ENCODE data around the gene TEC. TPM values are rescaled to one million over a fixed set of nuclear protein-coding genes. Genes with fewer than 3 reads are reported as not detected.
A peak's percentile ranks its signal among the peaks of the same experiment; 100 is the strongest.
"Not testable (repeated sequence)": the region's sequence is repeated elsewhere in the genome, so short reads cannot be mapped to it uniquely, and the experiment has no call there.

Gene TEC
- 1 to 10 TPM in 4 of 7 donors, under 1 TPM in 3; 0.43 to 4.0 (median 1.4) TPM for total RNA-seq
- 1 to 10 TPM in 1 of 2 donors, under 1 TPM in 1; 0.67 to 1.5 TPM for polyA plus RNA-seq
- long read RNA-seq, donor 1 = 0 reads
- long read RNA-seq, donor 2 = 0 reads
- long read RNA-seq, donor 3 = 0 reads

DNA sequence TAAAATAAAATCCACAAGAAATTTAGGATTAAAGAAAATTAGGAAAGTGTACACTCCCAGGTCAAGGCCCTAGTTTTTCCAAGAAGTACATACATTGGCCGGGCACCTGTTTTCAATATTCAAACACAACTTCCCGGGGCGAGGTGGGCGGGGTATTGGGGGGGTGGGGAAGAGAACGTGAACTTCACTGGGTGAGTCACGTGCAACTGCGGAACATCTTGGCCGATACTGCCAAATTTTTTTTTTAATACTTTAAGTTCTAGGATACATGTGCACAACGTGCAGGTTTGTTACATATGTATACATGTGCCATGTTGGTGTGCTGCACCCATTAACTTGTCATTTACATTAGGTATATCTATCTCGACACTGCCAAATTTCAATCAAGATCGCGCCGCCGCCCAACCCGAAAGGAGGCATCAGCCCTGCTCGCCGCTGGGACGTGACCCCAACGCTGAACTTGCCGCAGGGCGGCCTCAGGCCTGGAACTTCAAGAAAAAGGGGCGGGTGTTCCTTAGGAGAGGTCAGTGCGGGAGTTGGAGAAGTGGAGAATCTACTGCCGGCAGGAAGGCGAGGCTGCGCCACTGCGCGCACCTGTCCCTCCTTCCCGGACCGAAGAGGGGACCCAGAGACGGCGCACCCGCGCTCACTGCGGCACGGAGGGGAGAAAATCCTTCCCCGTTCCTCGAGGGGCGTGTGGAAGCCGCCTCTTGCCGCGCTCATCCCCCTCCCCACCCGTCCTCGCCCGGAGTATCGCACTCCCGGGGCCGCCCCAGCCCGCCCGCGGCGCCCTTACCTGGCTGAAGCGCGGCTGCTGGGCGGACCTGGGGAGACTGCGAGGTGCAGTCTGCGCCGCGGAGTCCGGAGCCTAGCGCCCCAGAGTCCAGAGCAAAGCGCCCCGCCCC is at the start of gene TEC:
TEC (minus strand) TSS at position 883 of the 905 bp plus-strand sequence. CDS start 41,224 bp downstream, outside the sequence.
- Histone ChIP-seq H3K27me3 (no peaks in the 10 kb centered on the region), H3K9me3 (no peaks in the 10 kb centered on the region), H3K36me3 (no peaks in the 10 kb centered on the region), H3K4me1 (ENCODE audit: insufficient read depth) (peaks cover 1% of the 10 kb centered on the region), H3K4me3 (peak within 1 kb of the TSS; percentile 80), H3K27ac (peak within 1 kb of the TSS; percentile 15 to 62)
- TF ChIP-seq POLR2A (IDR thresholded peaks at IDR 0.05) = no peak
- TF ChIP-seq EP300 (IDR thresholded peaks at IDR 0.05) = no peak
- TF ChIP-seq, protein P1, sequence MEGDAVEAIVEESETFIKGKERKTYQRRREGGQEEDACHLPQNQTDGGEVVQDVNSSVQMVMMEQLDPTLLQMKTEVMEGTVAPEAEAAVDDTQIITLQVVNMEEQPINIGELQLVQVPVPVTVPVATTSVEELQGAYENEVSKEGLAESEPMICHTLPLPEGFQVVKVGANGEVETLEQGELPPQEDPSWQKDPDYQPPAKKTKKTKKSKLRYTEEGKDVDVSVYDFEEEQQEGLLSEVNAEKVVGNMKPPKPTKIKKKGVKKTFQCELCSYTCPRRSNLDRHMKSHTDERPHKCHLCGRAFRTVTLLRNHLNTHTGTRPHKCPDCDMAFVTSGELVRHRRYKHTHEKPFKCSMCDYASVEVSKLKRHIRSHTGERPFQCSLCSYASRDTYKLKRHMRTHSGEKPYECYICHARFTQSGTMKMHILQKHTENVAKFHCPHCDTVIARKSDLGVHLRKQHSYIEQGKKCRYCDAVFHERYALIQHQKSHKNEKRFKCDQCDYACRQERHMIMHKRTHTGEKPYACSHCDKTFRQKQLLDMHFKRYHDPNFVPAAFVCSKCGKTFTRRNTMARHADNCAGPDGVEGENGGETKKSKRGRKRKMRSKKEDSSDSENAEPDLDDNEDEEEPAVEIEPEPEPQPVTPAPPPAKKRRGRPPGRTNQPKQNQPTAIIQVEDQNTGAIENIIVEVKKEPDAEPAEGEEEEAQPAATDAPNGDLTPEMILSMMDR (IDR thresholded peaks at IDR 0.05) = no peak
- DNase-seq = peak in 3 of 5 donors; percentile 20 to 53 (median 26)
- 1 to 2% (median 2%) methylated on average over 58 to 62 of the region's 63 CpGs for WGBS, 3 donors
- intact Hi-C loops (cut with DNase I) = no loop called here

DNA sequence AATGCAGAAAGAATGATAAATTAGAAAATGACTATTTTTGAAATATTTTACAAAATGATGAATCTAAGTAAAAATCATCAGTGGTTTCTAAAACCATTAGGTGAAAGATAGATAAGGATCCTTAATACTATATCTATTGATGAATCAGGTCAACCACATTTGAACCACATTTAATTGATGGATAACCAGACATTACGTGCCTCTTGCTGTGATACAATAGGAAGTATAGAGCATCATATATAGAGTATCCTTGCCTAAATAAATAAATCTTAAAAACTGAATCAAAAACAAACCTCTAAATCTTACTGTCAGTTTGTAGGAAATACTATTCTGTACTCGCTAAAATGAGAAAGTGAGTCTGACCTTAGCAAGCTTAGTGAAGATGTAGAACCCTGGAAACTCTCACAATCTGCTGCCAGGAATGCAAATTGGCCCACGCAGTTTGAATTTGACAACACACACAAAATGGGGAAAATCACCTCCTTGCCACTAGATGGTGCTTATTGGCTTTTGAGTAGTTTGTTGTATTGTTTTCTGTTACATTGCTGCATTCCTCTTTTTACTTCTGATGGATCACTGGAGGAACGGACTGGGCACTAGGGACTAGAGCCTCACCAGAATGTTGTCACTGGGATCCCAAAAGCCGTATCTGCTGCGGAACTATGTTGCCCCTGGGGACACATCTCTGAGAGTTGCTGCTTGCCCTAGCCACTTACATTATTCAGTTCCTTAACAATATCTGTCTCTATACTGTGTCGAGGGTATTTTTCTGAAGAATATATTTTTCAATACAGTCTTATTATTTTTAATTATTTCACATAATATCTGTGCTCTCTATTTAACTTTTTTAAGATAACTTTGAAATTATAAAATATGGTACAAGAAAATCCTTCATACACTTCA is 46.3 kb upstream of the TEC start:
- Histone ChIP-seq H3K27ac (no peak overlapping the region), H3K27me3 (no peaks in the 10 kb centered on the region), H3K4me3 (no peak overlapping the region), H3K36me3 (no peaks in the 10 kb centered on the region), H3K4me1 (ENCODE audit: insufficient read depth) (no peaks in the 10 kb centered on the region), H3K9me3 (no peaks in the 10 kb centered on the region)
- DNase-seq = no peak
- intact Hi-C loops (cut with DNase I) = no loop called here
- TF ChIP-seq, protein P1 (IDR thresholded peaks at IDR 0.05) = peak in 2 of 3 donors; percentile 13 to 25
- TF ChIP-seq EP300 (IDR thresholded peaks at IDR 0.05) = no peak
- WGBS, 3 donors = 34 to 39% (median 38%) methylated on average over 7 of the region's 7 CpGs

DNA sequence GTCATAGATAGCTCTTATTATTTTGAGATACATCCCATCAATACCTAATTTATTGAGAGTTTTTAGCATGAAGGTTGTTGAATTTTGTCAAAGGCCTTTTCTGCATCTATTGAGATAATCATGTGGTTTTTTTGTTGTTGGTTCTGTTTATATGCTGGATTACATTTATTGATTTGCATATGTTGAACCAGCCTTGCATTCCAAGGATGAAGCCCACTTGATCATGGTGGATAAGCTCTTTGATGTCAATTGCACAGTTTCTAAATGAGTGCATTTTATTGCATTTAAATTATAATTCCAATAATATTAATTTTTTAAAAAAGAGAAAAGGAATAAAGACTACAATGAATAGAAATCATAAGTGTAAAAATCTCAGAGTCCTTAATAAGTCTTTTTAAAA is 45.1 kb upstream of the TEC start:
- intact Hi-C loops (cut with DNase I); H3K36me3 ChIP-seq; H3K27me3 ChIP-seq; H3K9me3 ChIP-seq; DNase-seq; H3K4me3 ChIP-seq; H3K4me1 ChIP-seq (ENCODE audit: insufficient read depth); H3K27ac ChIP-seq: not testable (repeated sequence)

DNA sequence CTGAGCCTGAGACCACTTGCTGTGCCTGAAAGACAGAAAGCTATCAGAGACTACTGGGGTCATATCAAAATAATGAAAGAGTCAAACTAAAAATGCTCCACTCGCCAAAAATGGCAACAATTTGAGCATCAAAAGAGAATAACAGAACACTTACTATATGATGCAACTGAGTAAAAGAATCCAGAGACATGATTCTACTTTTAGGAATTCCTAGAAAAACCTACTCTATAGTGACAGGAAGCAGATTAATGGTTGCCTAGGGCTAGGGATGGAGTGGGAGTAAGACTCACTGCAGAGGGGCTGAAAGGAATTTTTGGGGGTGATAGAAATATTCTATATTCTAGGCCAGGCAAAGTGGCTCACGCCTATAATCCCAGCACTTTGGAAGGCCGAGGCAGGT is 42.3 kb upstream of the TEC start:
- no peaks in the 10 kb centered on the region for H3K9me3 ChIP-seq
- DNase-seq = no peak
- H3K4me1 ChIP-seq (ENCODE audit: insufficient read depth) = no peaks in the 10 kb centered on the region
- H3K36me3 ChIP-seq = no peaks in the 10 kb centered on the region
- WGBS, 3 donors = 73 to 87% (median 78%) methylated on average over 3 of the region's 3 CpGs
- no peaks in the 10 kb centered on the region for H3K27me3 ChIP-seq
- no peak overlapping the region for H3K4me3 ChIP-seq
- no peak overlapping the region for H3K27ac ChIP-seq
- intact Hi-C loops (cut with DNase I) = no loop called here
- TF ChIP-seq POLR2A (IDR thresholded peaks at IDR 0.05) = no peak
- no peak for TF ChIP-seq EP300 (IDR thresholded peaks at IDR 0.05)
- TF ChIP-seq, protein P1 (IDR thresholded peaks at IDR 0.05) = no peak
